H1 (cell line): ENCODE data around the gene TBC1D24. TPM values are rescaled to one million over a fixed set of nuclear protein-coding genes. Genes with fewer than 3 reads are reported as not detected.
"Not testable (repeated sequence)": the region's sequence is repeated elsewhere in the genome, so short reads cannot be mapped to it uniquely, and the experiment has no call there.

Source experiments
- CTCF ChIA-PET: fragments of 300-600 bp; sonication (Branson Sonifier 250); formaldehyde crosslinking; loops from one replicate; lab custom pipeline; 2021; ENCODE audit not compliant: partially characterized antibody; lab: Charles Lee
- POLR2A ChIA-PET: fragments of 300-600 bp; sonication (Branson Sonifier 250); formaldehyde crosslinking; loops from one replicate; lab custom pipeline; 2021; ENCODE audit warnings: inconsistent platforms; ENCODE audit not compliant: partially characterized antibody; lab: Charles Lee
- DNase-seq, 2 experiments: peaks; one replicate each; pipeline versions ENCODE4 v3.0.0 to v3.0.0-alpha.2; 2010 to 2022; ENCODE audit warnings: low spot score in 2 of 2, low read depth in 1 of 2, mixed read lengths in 1 of 2
- FAIRE-seq: peaks from 2 replicates; lab custom pipeline; 2011; peaks lifted over from hg19 to GRCh38; lab: Jason Lieb, UNC
- H2AFZ ChIP-seq: 2 replicates; pipeline ENCODE4 v1.8.1; 2012; ENCODE audit warnings: low read length, inconsistent platforms
- H2AK5ac ChIP-seq: 2 replicates; pipeline ENCODE4 v1.6.1; 2013; ENCODE audit warnings: low read depth, low read length
- H2BK120ac ChIP-seq: replicated peaks from 2 replicates; pipeline ENCODE3; 2013; ENCODE audit warnings: low read depth, low read length, inconsistent platforms
- H2BK12ac ChIP-seq: 2 replicates; pipeline ENCODE4 v1.6.1; 2013; ENCODE audit warnings: low read depth, low read length
- H2BK15ac ChIP-seq: 2 replicates; pipeline ENCODE4 v1.6.1; 2013; ENCODE audit warnings: low read length
- H2BK20ac ChIP-seq: 2 replicates; pipeline ENCODE4 v1.6.1; 2013; ENCODE audit warnings: low read length
- H2BK5ac ChIP-seq: 2 replicates; pipeline ENCODE4 v1.6.1; 2013; ENCODE audit warnings: low read depth, low read length
- H3K14ac ChIP-seq: 2 replicates; pipeline ENCODE4 v1.6.1; 2013; ENCODE audit warnings: inconsistent platforms; ENCODE audit not compliant: insufficient read length
- H3K18ac ChIP-seq: 2 replicates; pipeline ENCODE4 v1.6.1; 2013; ENCODE audit warnings: low read length; ENCODE audit errors: extremely low read depth
- H3K23ac ChIP-seq: 2 replicates; pipeline ENCODE4 v1.6.1; 2013; ENCODE audit warnings: inconsistent platforms; ENCODE audit not compliant: insufficient read length
- H3K23me2 ChIP-seq: 2 replicates; pipeline ENCODE4 v1.6.1; 2013; ENCODE audit warnings: low read depth, low read length
- H3K27ac ChIP-seq: 2 replicates; pipeline ENCODE4 v1.6.1; 2011; ENCODE audit warnings: low read depth, low read length, inconsistent platforms
- H3K27me3 ChIP-seq, 4 experiments: replicated peaks in 1 of 4; 1 replicate in 1 of 4; 2 replicates in 3 of 4; pipeline versions ENCODE4 v1.6.1 to v1.8.1; 2011 to 2013; ENCODE audit warnings: low read length in 3 of 4, mild to moderate bottlenecking in 3 of 4, inconsistent platforms in 2 of 4, mixed read lengths in 2 of 4, moderate library complexity in 1 of 4; ENCODE audit not compliant: control insufficient read depth in 3 of 4, insufficient read depth in 3 of 4; ENCODE audit errors: extremely low read depth in 1 of 4
- H3K36me3 ChIP-seq, 4 experiments: 2 replicates each; pipeline versions ENCODE4 v1.6.1 to v1.8.1; 2011 to 2013; ENCODE audit warnings: mild to moderate bottlenecking in 4 of 4, low read length in 3 of 4, moderate library complexity in 2 of 4, control low read depth in 1 of 4, inconsistent platforms in 1 of 4; ENCODE audit not compliant: insufficient read depth in 4 of 4, control insufficient read depth in 2 of 4
- H3K4ac ChIP-seq: replicated peaks from 2 replicates; pipeline ENCODE3; 2013; ENCODE audit warnings: low read length, low read depth, mixed read lengths, inconsistent platforms; ENCODE audit not compliant: insufficient read length
- H3K4me1 ChIP-seq, 4 experiments: replicated peaks in 1 of 4; 1 replicate in 1 of 4; 2 replicates in 3 of 4; pipeline versions ENCODE4 v1.6.1 to v1.8.1; 2011 to 2013; ENCODE audit warnings: low read length in 3 of 4, inconsistent platforms in 2 of 4, mixed read lengths in 1 of 4; ENCODE audit not compliant: insufficient read depth in 4 of 4, control insufficient read depth in 3 of 4
- H3K4me2 ChIP-seq, 2 experiments: 2 replicates each; pipeline versions ENCODE4 v1.6.1 to v1.8.1; 2011 to 2013; ENCODE audit warnings: low read depth in 2 of 2, low read length in 2 of 2, control low read depth in 1 of 2, inconsistent platforms in 1 of 2, mild to moderate bottlenecking in 1 of 2; ENCODE audit not compliant: insufficient read depth in 1 of 2
- H3K4me3 ChIP-seq, 4 experiments: fragments of 200-600, 300-600 bp in 1 of 4; sonication (generic), shearing (Covaris generic), sonication (Bioruptor Twin) in 1 of 4; 2 replicates each; pipeline versions ENCODE4 v1.5.1 to v1.8.1; 2011 to 2016; ENCODE audit warnings: low read length in 4 of 4, low read depth in 3 of 4, control low read depth in 2 of 4, inconsistent platforms in 2 of 4, mild to moderate bottlenecking in 2 of 4, mixed read lengths in 1 of 4, moderate library complexity in 1 of 4; ENCODE audit not compliant: insufficient read depth in 2 of 4; ENCODE audit errors: extremely low read depth in 1 of 4
- H3K56ac ChIP-seq: replicated peaks from 2 replicates; pipeline ENCODE3; 2013; ENCODE audit warnings: low read depth, mild to moderate bottlenecking, mixed read lengths, low read length, inconsistent platforms; ENCODE audit not compliant: insufficient read length
- H3K79me1 ChIP-seq: 2 replicates; pipeline ENCODE4 v1.6.1; 2013; ENCODE audit warnings: low read depth, low read length, control low read depth
- H3K79me2 ChIP-seq, 2 experiments: 2 replicates each; pipeline versions ENCODE4 v1.6.1 to v1.8.1; 2012 to 2013; ENCODE audit warnings: low read length in 2 of 2, mild to moderate bottlenecking in 2 of 2, inconsistent platforms in 1 of 2; ENCODE audit not compliant: insufficient read depth in 2 of 2, control insufficient read depth in 1 of 2
- H3K9ac ChIP-seq, 4 experiments: replicated peaks in 1 of 4; 1 replicate in 1 of 4; 2 replicates in 3 of 4; pipeline versions ENCODE4 v1.6.1 to v1.8.1; 2011 to 2013; ENCODE audit warnings: low read depth in 3 of 4, low read length in 3 of 4, control low read depth in 2 of 4, mild to moderate bottlenecking in 2 of 4, moderate library complexity in 2 of 4, inconsistent platforms in 1 of 4; ENCODE audit errors: extremely low read depth in 1 of 4
- H3K9me3 ChIP-seq, 2 experiments: 2 replicates each; pipeline versions ENCODE4 v1.6.1 to v1.8.1; 2012 to 2013; ENCODE audit warnings: mild to moderate bottlenecking in 2 of 2, moderate library complexity in 2 of 2, control low read depth in 1 of 2, inconsistent platforms in 1 of 2, low read depth in 1 of 2, low read length in 1 of 2, mixed read lengths in 1 of 2; ENCODE audit not compliant: insufficient read depth in 2 of 2
- H4K20me1 ChIP-seq, 2 experiments: replicated peaks in 1 of 2; 2 replicates each; pipeline versions ENCODE3 to v1.8.1; 2011 to 2013; ENCODE audit warnings: inconsistent platforms in 2 of 2, low read length in 2 of 2, mild to moderate bottlenecking in 1 of 2; ENCODE audit not compliant: insufficient read depth in 2 of 2, control insufficient read depth in 1 of 2
- H4K5ac ChIP-seq: 2 replicates; pipeline ENCODE4 v1.6.1; 2013; ENCODE audit warnings: low read length, low read depth, mixed read lengths, inconsistent platforms; ENCODE audit not compliant: insufficient read length
- H4K8ac ChIP-seq: 2 replicates; pipeline ENCODE4 v1.8.0; 2013; ENCODE audit warnings: mild to moderate bottlenecking, moderate library complexity, low read length, inconsistent platforms; ENCODE audit not compliant: insufficient read depth; ENCODE audit errors: extremely low read depth
- H4K91ac ChIP-seq: replicated peaks from 2 replicates; pipeline ENCODE3; 2013; ENCODE audit warnings: low read length, mixed read lengths, inconsistent platforms; ENCODE audit not compliant: insufficient read length
- RAD21 ChIP-seq, 2 experiments: IDR thresholded peaks in 1 of 2; conservative IDR thresholded peaks in 1 of 2; 2 replicates each; pipeline ENCODE4 v1.6.1; 2011; ENCODE audit warnings: low read depth in 2 of 2, low read length in 2 of 2, improper control_type of control experiment in 1 of 2, inconsistent platforms in 1 of 2, mild to moderate bottlenecking in 1 of 2, moderate library complexity in 1 of 2
- WGBS, 2 experiments: shearing (Covaris generic) in 1 of 2; methylation state at CpG; one replicate each; pipeline versions ENCODE4 v1.1.6 to v1.1.7; 2013 to 2015; ENCODE audit warnings: low lambda C conversion rate in 2 of 2, mixed read lengths in 2 of 2, inconsistent platforms in 1 of 2, low coverage in 1 of 2, missing lambda C conversion rate in 1 of 2; ENCODE audit not compliant: insufficient replicate concordance in 2 of 2, insufficient coverage in 1 of 2, insufficient read length in 1 of 2; ENCODE audit errors: extremely low coverage in 1 of 2, missing lambda C conversion rate in 1 of 2; 5-methylcytosine and 5-hydroxymethylcytosine counted together
- polyA plus RNA-seq, 7 experiments: library from polyadenylated mRNA; depleted of rRNA in 3 of 7; stranded (reverse) in 5 of 7; unstranded in 2 of 7; fragments of >200 nt in 5 of 7; fragments of 200-250 nt in 2 of 7; gene quantifications; 1 replicate in 5 of 7; 2 replicates in 1 of 7; 4 replicates in 1 of 7; pipeline versions ENCODE4 v1.2.1 to v1.2.3, GENCODE V29; 2011 to 2013; ENCODE audit warnings: missing spikeins in 2 of 7, mixed read lengths in 2 of 7
- total RNA-seq: library from RNA; stranded (reverse); fragmentation: NEBNext Ultra II Directional; extraction: Animal tissue kit (Norgen Biotek cat#: 25700); gene quantifications from 2 replicates; pipeline ENCODE4 v1.2.1, GENCODE V29; 2021
- TF ChIP-seq, protein P1 (sequence below), 3 experiments: IDR thresholded peaks; 1 replicate in 2 of 3; 2 replicates in 1 of 3; pipeline versions ENCODE4 v1.5.1 to v1.6.1; 2011; ENCODE audit warnings: low read length in 3 of 3, mild to moderate bottlenecking in 3 of 3, inconsistent platforms in 2 of 3, low read depth in 1 of 3, moderate library complexity in 1 of 3; ENCODE audit not compliant: insufficient read depth in 1 of 3; ENCODE audit errors: control extremely low read depth in 1 of 3

TBC1D24 gene
- total and polyA plus RNA-seq, 2 of the 8 experiments (the other 6 are each of a cell fraction or from before 2014, with no cell fraction given) = 8.7 to 21.5 TPM

- H4K91ac ChIP-seq, H3K4ac ChIP-seq, H3K36me3 ChIP-seq, H3K23me2 ChIP-seq, H3K9ac ChIP-seq, FAIRE-seq, H3K14ac ChIP-seq, H3K18ac ChIP-seq, H3K4me1 ChIP-seq, H3K27ac ChIP-seq, H3K4me3 ChIP-seq, H3K27me3 ChIP-seq, H3K56ac ChIP-seq, POLR2A ChIA-PET, H2AK5ac ChIP-seq, H2BK12ac ChIP-seq, H3K4me2 ChIP-seq, H2BK20ac ChIP-seq, H3K79me1 ChIP-seq, H4K8ac ChIP-seq, H4K20me1 ChIP-seq, H3K23ac ChIP-seq, H3K9me3 ChIP-seq, H2BK120ac ChIP-seq, H2AFZ ChIP-seq, H4K5ac ChIP-seq, H2BK15ac ChIP-seq, H2BK5ac ChIP-seq: not testable (repeated sequence)
- 79% methylated on average over 14 of the region's 14 CpGs; no CpG with 5 or more reads in 1 of the 2 experiments for whole genome bisulfite sequencing, 2 experiments
- TF ChIP-seq RAD21 (IDR thresholded peaks at IDR 0.05 in 1 of 2, conservative IDR thresholded peaks at IDR 0.05 in 1 of 2; ENCODE audit: low read depth in 2 of 2, low read length in 2 of 2) = peak; percentile 28 to 31; a peak in 3 of 4 replicates
- TF ChIP-seq, protein P1, sequence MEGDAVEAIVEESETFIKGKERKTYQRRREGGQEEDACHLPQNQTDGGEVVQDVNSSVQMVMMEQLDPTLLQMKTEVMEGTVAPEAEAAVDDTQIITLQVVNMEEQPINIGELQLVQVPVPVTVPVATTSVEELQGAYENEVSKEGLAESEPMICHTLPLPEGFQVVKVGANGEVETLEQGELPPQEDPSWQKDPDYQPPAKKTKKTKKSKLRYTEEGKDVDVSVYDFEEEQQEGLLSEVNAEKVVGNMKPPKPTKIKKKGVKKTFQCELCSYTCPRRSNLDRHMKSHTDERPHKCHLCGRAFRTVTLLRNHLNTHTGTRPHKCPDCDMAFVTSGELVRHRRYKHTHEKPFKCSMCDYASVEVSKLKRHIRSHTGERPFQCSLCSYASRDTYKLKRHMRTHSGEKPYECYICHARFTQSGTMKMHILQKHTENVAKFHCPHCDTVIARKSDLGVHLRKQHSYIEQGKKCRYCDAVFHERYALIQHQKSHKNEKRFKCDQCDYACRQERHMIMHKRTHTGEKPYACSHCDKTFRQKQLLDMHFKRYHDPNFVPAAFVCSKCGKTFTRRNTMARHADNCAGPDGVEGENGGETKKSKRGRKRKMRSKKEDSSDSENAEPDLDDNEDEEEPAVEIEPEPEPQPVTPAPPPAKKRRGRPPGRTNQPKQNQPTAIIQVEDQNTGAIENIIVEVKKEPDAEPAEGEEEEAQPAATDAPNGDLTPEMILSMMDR (IDR thresholded peaks at IDR 0.05; ENCODE audit: control extremely low read depth in 1 of 3, insufficient read depth in 1 of 3, low read depth in 1 of 3, low read length in 3 of 3) = peak; percentile 40 to 50 (median 41)
- peak in 1 of 2 experiments; percentile 72 for DNase-seq
- CTCF ChIA-PET = interaction anchor here (1.0 kb wide), 1 partner anchor 30 kb away, joined by 4 read pairs; no protein-coding TSS in a partner anchor
- H3K79me2 ChIP-seq = peaks cover 0 to 34% of the 10 kb centered on the region in 2 experiments; a peak in 2 of 4 replicates
These were observed 65.0 kb downstream of the TBC1D24 start for GRCh38 chr16:2539845-2540458.
